COLO829 (cell line): ENCODE data around the gene SRCIN1.
"Not testable (repeated sequence)": the region's sequence is repeated elsewhere in the genome, so short reads cannot be mapped to it uniquely, and the experiment has no call there.

Experiments used
- DNase-seq: peaks from one replicate; pipeline ENCODE4 v3.0.0; 2012; ENCODE audit warnings: low spot score

The SRCIN1 gene, protein sequence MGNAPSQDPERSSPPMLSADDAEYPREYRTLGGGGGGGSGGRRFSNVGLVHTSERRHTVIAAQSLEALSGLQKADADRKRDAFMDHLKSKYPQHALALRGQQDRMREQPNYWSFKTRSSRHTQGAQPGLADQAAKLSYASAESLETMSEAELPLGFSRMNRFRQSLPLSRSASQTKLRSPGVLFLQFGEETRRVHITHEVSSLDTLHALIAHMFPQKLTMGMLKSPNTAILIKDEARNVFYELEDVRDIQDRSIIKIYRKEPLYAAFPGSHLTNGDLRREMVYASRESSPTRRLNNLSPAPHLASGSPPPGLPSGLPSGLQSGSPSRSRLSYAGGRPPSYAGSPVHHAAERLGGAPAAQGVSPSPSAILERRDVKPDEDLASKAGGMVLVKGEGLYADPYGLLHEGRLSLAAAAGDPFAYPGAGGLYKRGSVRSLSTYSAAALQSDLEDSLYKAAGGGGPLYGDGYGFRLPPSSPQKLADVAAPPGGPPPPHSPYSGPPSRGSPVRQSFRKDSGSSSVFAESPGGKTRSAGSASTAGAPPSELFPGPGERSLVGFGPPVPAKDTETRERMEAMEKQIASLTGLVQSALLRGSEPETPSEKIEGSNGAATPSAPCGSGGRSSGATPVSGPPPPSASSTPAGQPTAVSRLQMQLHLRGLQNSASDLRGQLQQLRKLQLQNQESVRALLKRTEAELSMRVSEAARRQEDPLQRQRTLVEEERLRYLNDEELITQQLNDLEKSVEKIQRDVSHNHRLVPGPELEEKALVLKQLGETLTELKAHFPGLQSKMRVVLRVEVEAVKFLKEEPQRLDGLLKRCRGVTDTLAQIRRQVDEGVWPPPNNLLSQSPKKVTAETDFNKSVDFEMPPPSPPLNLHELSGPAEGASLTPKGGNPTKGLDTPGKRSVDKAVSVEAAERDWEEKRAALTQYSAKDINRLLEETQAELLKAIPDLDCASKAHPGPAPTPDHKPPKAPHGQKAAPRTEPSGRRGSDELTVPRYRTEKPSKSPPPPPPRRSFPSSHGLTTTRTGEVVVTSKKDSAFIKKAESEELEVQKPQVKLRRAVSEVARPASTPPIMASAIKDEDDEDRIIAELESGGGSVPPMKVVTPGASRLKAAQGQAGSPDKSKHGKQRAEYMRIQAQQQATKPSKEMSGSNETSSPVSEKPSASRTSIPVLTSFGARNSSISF

DNA sequence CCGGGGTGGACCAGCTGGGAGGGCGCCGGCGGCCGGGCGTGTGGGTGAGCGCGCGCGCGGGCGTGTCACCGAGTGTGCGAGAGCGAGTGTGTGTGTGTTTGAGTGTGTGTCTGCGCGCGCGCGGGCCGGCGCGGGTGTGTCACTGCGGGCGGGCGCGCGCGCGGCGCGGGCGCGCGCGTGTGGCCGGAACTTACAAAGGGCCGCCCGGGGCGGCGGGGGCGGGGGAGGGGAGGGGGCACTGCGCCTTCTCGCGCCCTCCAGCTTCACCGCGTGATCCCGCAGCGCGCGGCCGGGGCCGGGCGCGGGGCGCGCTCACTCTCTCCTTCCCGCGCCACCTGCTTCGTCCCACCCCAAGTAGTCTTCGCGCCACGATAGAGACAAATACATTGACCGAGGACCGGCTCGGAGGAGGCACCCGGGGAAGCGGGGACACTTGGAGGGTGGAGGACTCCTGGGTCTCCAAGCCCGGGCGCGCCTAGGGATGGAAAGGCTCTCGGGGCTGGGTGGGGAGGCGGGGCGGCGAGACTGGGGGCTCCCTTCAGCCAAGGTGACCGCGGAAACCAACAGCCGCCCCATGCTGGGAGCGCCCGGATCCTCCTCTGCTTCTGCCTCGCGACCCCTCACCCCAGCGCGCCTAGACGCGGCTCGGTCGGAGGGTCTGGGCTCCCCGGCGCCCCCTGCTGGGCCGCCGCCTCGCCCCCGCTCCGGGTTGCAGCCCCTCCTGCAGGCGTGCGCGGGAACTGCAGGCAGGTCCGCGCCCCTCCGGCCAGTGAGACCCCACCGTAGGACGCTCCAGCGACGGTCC is at the start of gene SRCIN1:
Gene SRCIN1, minus strand, starts transcription at position 112 of the 805 bp plus-strand sequence. CDS start 247 bp downstream, outside the sequence.
- peak; percentile 32 for DNase-seq

DNA sequence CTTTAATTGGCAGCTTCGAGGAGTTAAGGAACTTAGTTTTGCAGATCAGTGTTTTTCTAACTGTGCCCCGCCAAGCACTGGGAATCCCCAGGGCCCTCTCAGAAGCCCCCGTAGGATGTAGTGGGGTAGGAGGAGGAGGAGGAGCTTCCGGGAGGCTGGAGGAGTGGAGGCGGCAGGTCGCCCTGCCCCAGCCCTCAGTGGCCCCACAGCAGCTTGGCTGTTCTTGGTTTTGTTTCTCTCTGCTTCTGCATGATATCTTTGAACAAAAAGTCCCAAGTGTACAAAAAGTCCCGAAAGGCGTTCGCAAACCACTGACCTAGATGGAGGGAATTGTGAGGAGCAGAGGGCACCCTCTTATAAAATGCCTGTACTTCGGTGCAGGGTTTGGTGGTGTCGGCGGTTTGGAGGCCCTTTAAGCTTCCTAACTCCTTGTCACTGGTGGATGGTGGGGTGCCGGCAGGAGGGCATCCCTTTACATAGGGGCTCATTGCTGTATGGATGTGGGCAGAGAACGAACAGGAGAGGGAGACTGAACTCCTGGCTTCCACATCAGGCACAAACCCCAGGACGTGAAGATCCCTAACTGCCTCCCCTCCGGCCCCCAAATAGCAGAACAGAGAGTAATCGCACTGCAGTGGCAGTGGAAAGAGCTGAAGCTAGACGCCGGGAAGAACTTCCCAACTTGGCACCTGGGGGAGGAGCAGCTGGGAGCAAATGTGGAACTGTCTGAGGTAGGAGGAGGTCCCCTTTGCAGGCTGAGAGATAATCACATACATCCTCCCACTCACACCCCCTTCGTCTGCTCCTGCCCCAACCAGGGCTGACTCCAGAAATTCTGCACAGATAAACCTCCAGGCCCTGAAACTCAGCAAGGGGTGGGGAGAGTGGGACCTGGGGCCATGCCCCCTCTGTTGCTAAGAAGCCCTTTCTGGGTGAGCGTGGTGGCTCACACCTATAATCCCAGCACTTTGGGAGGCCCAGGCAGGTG is 49.0 kb upstream of the SRCIN1 start:
- no peak for DNase-seq

DNA sequence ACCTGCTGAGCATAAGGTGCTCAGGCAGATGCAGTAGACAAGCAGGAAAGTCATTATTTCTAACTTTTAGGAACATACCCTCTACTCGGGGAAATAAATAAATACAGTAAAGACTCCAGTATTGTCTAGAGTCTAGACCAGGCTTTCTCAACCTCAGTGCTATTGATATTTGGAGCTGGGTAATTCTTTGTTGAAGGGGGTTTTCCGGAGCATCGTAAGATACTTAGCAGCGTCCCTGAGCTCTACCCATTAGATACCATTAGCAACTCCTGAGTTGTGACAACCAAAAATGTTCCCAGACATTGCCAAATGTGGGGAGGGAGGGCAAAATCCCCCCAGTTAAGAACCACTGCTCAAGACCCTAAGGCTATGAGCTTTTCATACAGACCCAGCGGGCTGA is 47.9 kb upstream of the SRCIN1 start:
- DNase-seq: no peak

DNA sequence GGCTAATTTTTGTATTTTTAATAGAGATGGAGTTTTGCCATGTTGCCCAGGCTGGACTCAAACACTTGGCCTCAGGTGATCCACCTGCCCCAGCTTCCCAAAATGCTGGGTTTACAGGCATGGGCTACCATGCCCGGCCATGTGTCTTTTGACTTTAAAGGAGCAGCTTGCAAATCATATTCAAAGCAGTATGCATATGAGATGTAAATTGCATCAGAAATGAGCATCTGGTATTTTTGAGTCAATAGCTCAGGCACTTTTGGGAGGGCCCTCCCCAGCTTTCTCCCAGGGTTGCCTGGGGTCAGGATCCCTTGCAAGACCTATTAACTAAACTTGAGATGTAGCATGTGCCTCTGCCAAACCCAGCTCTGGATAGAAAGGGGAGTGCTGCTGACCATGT is 47.5 kb upstream of the SRCIN1 start:
- DNase-seq: no peak

DNA sequence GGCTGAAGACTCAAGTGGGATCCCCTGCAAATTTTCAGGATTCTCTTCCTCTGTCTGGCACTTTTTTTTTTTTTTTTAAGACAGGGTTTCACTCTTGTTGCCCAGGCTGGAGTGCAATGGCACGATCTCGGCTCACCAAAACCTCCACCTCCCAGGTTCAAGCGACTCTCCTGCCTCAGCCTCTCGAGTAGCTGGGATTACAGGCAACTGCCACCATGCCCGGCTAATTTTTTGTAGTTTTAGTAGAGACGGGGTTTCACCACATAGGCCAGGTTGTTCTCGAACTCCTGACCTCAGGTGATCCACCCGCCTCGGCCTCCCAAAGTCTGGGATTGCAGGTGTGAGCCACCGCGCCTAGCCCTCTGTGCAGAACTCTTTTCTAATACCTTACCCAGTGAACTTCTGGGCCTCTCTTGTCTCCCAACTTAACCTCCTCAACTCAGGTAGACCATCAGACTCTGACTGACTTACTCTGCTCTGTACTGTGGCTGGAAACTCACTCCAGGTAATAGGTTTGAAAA is 45.0 kb upstream of the SRCIN1 start:
- DNase-seq: not testable (repeated sequence)

DNA sequence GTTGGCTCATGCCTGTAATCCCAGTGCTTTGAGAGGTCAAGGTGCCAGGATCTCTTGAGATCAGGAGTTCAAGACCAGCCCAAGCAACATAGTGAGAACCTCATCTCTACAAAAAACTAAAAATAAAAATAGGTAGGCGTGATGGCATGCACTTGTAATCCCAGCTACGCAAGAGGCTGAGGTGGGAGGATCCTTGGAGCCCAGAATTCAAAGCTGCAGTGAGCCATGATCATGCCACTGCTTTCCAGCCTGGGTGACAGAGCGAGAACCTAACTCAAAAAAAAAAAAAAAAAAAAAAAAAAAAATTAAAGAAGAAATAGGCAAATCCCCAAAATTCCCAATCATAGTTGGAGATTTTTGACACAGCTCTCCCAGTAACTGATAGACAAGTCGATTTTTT is 32.2 kb upstream of the SRCIN1 start:
- DNase-seq: no peak

DNA sequence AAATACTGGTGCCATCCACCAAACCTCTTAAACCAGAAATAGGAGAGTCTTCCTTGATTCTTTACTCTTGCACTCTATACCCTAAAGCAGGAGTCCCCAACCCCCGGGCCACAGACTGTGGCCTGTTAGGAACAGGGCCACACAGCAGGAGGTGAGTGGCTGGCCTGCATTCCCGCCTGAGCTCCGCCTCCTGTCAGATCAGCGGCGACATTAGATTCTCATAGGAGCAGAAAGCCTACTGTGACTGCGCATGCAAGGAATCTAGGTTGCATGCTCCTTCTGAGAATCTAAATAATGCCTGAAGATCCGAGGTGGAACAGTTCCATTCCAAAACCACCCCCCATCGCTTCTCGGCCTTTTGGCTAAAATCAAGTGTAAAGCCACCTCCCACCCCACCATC is 30.3 kb upstream of the SRCIN1 start:
- DNase-seq: no peak

DNA sequence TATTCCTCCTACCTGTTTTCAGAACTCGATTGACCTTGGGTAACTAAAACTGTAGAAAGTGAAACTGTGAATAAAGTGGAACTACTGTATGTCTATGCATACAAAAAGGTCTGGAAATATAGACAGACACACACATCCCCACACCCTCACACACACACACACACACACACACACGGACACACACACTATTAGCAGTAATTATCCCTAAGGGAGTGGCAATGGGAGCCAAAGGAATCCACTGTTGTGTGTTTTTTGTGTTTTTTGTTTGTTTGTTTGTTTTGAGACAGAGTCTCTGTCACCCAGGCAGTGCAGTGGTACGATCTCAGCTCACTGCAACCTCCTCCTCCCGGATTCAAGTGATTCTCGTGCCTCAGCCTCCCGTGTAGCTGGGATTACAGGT is 26.6 kb upstream of the SRCIN1 start:
- no peak for DNase-seq

DNA sequence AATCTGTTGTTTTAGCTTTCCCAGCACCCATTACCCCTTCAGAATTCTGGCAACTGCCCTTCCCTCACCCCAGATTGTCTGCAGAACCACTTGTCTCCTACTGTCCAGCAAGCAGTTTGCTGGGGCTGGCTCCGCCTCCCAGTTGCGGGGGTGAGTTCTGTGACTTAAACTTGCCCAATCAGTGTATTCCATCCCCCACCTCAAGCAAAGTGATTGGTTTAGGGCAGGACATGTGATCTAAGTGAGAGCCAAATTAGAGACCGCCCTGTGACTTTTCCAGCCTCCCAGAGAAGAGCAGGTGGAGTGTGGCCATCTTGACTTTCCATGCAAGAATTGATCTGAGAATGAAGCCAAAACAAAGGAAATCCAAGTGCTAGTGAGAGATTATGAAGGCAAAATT is 22.7 kb upstream of the SRCIN1 start:
- DNase-seq: no peak

DNA sequence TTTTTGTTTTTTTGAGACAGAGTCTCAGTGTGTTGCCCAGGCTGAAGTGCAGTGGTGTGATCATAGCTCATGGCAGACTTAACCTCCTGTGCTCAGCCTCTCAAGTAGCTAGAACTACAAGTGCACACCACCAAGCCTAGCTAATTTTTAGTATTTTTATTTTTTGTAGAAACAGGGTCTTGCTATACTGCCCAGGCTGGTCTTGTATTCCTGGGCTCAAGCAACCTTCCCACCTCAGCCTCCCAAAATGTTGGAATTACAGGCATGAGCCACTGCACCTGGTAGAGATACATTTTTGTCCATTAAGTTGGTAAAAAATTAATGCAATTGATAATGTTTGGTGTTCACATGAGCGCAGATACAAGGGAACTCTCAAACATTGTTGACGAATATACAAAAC is 22.2 kb upstream of the SRCIN1 start:
- DNase-seq: no peak

DNA sequence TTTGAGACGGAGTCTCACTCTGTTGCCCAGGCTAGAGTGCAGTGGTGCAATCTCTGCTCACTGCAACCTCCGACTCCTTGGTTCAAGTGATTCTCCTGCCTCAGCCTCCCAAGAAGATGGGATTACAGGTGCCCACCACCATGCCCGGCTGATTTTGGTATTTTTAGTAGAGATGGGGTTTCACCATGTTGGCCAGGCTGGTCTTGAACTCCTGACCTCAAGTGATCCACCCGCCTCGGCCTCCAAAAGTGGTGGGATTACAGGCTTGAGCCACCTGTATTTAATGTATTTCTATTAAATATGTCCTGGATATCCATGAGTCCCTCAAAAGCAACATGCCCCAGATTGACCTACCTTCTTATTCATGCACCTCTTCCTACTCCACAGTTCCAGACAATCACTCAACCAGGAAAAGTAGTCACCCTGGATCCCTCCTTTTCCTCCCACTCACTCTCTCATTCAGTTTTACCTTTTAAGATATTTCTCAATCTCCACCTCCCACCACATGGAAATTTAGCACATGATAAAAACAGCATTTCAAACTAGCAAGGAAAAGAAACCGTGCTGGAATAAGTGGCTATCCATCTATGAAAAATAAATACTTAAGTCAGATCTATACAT is 21.0 kb upstream of the SRCIN1 start:
- not testable (repeated sequence) for DNase-seq

DNA sequence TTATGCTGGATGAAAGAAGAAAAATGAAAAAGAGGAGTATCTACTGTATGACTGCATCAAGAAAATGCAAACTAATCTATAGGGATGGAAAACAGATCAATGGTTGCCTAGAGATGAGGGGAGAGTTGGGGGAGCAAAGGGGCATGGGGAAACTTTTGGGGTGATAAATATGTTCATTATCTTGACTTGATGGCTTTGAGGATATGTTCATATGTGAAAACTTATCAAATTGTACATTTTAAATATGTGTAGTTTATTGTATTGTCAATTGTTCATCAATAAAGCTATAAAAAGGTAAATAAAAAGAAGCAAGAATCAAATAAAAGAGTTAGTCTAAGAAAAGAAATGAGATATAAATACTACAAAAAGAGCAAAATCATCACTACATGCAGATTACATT is 19.7 kb upstream of the SRCIN1 start:
- no peak for DNase-seq

DNA sequence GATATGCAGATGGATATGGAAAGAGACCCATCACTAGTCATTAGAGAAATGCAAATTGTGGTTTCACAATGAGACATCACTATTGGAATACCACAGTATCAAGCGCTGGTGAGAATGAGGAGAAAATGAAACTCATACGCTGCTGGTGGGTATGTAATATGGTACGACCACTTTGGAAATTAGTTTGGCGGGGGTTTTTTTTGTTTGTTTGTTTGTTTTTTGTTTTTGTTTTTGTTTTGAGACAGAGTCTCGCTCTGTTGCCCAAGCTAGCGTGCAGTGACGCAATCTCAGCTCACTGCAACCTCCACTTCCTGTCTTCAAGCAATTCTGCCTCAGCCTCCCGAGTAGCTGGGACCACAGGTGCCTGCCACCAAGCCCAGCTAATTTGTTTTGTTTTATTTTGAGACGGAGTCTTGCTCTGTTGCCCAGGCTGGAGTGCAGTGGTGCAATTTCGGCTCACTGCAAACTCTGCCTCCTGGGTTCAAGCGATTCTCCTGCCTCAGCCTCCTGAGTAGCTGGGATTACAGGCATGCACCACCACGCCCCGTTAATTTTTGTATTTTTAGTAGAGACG is 19.1 kb upstream of the SRCIN1 start:
- not testable (repeated sequence) for DNase-seq

DNA sequence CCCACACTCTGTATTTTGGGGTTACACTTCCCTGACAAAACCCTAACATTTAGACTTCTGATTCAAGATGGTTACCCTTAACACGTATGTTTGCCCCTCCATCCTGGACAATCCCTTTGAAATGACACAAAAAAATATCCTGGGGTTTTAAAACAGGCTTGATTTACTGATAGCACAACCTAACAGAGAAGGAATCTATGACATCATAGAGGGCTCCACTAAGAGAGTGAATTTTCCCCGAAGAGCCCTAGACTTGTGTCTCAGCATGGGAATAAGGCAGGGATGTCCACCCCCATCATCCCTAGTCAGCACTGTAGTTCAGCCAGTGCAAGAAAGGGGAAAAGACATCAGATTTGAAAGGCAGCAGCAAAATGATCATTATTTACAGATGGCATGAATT is 15.8 kb upstream of the SRCIN1 start:
- no peak for DNase-seq

DNA sequence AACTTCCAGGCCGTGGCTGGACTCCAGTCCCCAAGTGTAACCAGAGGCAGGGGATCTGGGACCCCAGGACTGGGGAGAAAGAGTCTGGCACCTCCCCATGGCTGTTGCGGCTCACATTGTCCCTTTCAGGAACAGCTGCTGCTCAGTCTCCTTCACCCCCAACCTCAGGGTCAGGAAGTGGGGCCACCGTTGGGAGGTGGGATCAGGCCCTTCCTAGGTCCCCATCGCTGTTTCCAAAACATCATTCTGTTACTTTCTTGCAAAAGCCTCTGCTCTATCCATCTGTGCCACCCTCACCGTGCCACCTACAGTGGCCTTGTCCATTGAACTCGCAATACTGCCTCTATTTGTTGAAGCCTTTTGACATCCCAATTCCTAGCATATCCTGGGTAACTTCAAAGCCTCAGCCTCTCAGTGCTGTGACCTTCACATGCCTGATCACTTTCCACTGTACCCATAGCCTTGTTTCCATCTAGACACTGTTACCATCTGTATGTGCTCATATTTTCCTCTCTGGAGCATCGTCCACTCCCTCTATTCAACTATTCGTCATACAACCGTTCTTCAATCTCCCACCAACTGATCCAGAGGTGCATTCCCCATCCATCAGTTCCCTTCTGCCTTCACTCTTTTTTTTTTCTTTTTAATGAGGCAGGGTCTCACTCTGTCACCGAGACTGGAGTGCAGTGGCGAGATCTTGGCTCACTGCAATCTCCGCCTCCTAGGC is 15.0 kb upstream of the SRCIN1 start:
- DNase-seq: no peak

DNA sequence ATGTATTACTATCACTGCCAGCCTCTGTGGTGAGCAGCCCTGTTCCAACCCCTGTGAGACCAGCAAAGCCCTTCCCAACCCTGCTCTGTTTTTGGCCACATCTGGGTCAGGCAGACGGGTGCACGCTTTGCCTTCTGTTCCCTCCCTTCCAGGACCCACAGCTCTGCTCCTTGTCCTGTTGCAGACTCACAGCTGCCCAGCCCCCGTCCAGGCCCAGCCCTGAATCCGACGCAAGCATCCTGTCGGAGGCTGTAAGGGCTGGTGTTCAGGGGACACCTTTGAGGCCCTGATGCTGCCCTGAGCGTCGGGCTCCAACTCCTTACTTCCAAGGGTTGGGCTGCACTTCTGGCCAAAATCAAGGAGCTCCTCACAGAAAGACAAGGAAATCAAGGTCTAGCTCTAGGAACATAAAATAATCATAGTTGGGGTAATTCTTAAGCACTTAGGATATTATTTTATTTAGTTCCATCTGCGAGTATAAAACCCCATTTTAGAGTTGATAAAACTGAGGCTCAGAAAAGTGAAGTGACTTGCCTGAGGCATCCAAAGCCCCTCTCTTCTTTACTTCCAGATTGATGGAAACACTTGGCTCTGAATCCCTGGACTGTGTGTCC is 14.3 kb upstream of the SRCIN1 start:
- DNase-seq: no peak

DNA sequence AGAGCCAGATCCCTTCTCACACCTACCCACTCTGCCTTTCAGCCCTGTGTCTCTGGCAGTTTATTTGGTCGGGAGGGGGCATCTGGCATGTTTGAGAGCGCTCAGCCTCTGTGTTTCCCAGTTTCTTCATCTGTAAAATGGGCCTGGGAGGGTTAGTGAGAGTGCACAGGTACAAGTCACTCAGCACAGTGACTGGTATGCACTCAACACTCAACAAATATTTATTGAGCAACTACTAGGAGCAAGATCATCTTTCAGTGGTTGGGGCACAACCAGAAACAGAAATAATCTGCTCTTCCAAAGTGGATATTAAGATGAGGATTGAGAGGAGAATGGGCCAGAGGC is 13.7 kb upstream of the SRCIN1 start:
- DNase-seq: no peak
